Measurements from ENCODE around the gene PRR13. TPM values are rescaled to one million over a fixed set of nuclear protein-coding genes. Genes with fewer than 3 reads are reported as not detected.

The PRR13 gene
- total and polyA plus RNA-seq, 2 of the 8 experiments (the other 6 are each of a cell fraction or from before 2014, with no cell fraction given), result 82.9 to 185 TPM

GRCh38 chr12:53451661-53452158 is 10.2 kb downstream of the PRR13 start, which contains the start of gene PCBP2 (continued):
- no peak for TF ChIP-seq SIRT6 (IDR thresholded peaks at IDR 0.05; ENCODE audit: low read length)
- peak; percentile 84 for TF ChIP-seq CEBPB (IDR thresholded peaks at IDR 0.05; ENCODE audit: low read depth, low read length)
- no peak for TF ChIP-seq CHD7 (IDR thresholded peaks at IDR 0.05; ENCODE audit: insufficient replicate concordance, low read length)
